Stimulated activated CD4-positive, alpha-beta T cell treated with anti-CD3 and anti-CD28 coated beads, TNF-alpha, amount 100 ng/mL, for 4 hours (primary cell): ENCODE results near the gene RGS19.
"Not testable (repeated sequence)": the region's sequence is repeated elsewhere in the genome, so short reads cannot be mapped to it uniquely, and the experiment has no call there.

ENCODE experiments used
- DNase-seq, 3 experiments: peaks; one replicate each; pipeline ENCODE4 v3.0.0-alpha.2; 2020; ENCODE audit warnings: low read depth in 3 of 3

The RGS19 gene

DNA sequence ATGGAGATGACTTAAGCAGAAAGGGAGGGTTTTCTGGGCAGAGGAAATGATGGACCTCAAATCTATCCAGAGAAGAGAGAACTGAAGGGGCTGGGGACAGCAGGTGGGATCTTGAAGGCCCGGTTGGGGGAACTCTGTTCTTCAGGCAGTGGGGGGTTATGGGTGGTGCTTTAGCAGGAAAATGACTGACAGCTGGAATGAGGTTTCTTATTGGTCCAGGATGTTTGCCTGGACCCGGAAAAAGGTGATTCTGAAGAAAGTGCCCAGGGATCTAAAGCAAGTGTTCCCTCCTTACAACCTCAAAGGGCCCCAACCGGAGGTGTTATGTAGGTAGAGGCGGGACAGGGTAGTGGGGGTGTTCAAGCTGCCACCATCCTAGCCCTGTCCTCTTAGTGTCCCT, 16.1 kb upstream of the RGS19 start:
- DNase-seq = no peak

GRCh38 chr20:64093013-64093503, 13.7 kb upstream of the RGS19 start:
- no peak for DNase-seq

DNA sequence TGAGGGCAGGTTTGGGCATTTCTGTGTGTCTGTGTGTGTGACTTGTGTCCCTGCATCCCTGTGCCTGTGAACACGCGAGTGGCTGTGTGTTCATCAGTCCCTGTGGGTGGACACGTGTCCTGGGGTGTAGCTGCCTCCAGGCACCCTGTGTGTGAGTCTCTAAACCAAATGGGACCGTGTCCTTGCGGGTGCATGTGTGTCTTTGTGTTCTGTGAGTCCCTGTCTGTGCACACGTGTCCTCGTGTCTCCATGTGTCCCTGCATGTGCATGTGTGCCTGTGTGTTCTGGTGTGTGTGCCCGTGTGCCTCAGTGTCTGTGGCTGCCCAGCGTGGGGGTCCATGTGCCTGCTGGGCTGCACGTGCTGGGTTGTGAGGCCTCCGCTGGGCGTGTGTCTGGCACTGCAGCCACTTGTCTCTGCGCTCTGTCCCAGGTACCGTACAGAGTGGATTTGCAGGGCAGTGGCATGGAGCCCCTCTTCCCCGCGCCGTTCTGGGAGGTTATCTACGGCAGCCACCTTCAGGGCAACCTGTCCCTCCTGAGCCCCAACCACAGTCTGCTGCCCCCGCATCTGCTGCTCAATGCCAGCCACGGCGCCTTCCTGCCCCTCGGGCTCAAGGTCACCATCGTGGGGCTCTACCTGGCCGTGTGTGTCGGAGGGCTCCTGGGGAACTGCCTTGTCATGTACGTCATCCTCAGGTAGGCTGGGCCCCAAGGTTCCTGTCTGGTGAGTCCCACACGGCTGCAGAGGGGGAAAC, 13.1 kb upstream of the RGS19 start:
- no peak for DNase-seq

DNA sequence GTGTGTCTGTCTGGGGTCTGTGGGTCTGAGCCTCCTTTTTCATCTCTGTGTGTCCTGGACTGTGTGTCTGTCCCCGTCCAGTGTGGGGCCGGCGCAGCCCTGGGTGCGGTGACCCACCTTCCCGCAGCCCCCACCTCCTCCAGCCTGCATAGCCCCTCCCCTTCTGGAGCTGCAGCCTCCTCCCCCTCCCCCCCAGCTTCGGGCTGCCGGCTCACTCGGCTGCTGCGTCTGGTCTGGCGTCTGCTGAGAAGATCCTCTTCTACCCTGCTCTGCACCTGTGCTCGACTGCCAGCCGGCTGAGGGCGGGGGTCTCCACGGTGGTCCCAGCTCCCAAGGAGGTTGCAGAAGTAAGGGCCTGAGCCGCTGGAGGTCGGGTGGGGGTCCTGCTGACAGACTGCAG, 12.5 kb upstream of the RGS19 start:
- DNase-seq = no peak

DNA sequence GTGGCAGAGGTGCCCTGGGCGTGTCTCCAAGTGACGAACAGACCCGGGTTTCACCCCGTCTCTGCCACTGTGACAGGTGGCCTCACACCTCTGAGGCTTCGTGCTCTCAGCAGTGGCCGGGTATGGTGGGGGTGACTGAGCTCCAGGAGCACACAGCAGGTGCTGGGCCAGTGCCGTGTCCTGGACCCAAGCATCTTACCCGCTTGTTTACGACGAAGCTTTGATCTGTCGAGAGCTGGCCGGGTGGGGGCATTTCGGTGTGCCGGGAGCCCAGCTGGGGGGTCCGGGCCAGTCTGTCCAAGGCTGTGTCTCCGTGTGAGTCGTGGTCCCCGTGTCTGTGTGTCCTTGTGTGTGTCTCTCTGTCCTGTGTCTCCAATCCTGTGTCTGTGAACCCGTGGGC, 12.0 kb upstream of the RGS19 start:
- DNase-seq = no peak

DNA sequence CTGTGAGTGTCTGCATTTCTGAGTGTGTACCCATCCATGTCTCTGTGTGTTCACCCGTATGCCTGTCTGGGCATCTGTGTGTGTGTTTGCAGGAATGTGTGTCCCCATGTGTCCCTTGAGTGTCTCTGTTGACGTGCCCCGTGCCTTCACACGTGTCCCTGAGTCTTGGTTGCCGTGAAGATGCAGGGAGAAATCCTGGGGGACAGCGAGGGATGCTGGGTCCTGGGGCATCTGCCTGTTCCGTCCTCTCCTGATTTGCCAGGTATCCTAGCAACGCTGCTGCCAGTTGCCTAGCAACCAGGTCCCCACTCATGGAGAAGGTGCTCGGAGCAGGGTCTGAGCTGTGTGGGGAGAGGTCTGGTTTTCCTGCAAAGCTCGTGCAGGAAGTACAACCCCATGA, 10.8 kb upstream of the RGS19 start:
- no peak for DNase-seq

- not testable (repeated sequence) for DNase-seq
These were observed 9.3 kb upstream of the RGS19 start for GRCh38 chr20:64088586-64088985.

DNA sequence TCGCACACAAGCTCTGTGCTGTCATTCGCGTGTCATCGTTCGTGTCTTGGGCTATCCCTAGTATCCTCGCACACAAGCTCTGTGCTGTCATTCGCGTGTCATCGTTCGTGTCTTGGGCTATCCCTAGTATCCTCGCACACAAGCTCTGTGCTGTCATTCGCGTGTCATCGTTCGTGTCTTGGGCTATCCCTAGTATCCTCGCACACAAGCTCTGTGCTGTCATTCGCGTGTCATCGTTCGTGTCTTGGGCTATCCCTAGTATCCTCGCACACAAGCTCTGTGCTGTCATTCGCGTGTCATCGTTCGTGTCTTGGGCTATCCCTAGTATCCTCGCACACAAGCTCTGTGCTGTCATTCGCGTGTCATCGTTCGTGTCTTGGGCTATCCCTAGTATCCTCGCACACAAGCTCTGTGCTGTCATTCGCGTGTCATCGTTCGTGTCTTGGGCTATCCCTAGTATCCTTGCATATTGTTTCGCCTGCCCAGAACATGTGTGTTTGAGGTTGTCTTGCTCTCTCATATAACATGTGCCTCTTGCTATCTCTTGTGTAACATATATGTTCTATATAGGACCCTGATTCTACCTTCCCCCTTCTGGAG, 8.0 kb upstream of the RGS19 start:
- DNase-seq = not testable (repeated sequence)

DNA sequence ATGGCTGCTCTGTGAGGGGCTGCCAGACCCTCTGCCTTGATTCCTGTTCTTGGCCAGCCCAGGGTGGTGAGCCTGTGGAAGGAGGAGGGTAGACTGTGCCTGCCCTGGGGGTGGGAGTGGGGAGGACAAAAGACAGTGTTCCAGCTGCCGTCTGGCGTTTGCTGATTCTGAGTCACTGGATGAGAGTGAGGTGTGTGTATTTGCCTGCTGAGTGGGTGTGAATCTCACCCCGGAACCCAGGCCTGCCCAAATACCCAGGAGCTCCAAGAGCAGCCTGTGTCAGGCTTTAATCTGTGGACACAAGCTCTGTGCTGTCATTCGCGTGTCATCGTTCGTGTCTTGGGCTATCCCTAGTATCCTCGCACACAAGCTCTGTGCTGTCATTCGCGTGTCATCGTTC, 7.5 kb upstream of the RGS19 start:
- DNase-seq = no peak

DNA sequence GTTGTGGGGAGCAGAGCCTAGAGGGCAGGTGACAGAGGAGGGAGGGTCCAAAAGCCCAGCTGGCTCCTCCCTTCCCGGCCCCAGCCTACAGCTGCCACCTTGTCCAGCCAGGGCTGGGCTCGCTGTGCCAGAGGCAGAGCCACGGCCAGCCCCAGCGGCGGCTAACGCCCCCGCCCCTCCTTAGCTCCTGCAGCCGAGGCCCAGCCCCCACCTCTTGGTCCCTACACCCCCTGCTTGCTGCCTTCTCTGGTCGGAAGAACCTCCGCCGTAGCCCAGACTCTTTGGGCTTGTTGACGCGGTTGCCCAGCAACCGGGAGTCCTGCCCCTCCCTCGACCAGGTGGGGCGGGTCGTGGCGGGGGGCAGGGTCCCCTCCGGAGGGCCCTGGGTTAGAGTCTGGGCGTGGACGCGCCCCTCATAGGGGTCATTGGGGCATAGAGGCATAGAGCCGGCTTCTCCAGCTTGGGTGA, 5.4 kb upstream of the RGS19 start:
- DNase-seq = no peak

GRCh38 chr20:64083804-64084684, 4.7 kb upstream of the RGS19 start, which contains the start of gene LKAAEAR1:
Gene LKAAEAR1, minus strand, starts transcription at chr20:64084398. Its CDS starts 179 bp downstream, at chr20:64084219.
- DNase-seq = no peak

DNA sequence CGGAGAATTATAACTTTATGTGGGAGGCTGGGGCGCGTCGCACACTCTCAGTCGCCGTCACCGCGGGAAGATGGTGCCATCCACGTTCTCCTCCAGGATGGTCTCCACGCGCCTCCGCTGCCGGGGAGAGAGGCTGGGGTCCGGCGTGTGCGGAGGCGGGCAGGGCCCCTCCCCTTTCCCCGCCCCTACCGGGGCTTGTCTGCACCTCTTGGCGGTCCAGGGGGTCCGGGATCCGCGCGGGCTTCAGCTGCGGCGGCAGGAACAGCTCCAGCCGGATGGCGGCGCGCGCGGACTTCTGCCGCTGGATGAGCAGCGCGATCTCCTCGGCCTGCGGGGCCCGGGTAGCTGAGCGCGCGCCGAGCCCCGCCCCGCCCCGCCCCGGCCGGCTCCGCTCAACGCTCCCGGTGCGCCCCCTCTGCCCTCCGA, 4.1 kb upstream of the RGS19 start:
- DNase-seq = peak in 1 of 3 experiments; percentile 44

DNA sequence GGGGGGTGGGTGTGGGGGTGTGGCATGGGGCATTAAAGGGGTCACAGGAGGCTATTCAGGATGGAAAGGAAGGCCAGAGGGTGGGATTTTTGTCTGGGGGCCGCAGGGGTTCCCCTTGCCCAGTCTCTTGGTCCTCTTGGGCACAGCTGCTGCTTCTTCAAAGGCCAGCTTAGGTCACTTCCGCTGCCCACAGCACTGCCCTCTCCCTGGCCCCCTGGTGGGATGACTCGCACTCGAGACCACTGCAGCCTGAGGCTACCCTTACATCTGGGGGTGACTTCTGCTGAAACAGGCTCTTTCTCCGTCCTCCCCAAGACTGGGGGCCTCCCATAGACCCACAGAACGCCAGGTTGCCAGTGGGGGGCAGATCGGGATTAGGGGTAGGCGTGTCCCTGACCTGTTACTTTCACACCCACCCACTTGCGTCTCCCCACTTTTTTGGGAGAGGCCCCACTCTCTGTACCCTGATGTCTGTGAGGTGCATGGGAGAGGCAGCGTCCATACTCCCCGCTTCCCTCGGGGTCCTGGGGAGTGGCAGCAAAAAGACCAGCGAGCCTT, 3.6 kb upstream of the RGS19 start:
- no peak for DNase-seq

DNA sequence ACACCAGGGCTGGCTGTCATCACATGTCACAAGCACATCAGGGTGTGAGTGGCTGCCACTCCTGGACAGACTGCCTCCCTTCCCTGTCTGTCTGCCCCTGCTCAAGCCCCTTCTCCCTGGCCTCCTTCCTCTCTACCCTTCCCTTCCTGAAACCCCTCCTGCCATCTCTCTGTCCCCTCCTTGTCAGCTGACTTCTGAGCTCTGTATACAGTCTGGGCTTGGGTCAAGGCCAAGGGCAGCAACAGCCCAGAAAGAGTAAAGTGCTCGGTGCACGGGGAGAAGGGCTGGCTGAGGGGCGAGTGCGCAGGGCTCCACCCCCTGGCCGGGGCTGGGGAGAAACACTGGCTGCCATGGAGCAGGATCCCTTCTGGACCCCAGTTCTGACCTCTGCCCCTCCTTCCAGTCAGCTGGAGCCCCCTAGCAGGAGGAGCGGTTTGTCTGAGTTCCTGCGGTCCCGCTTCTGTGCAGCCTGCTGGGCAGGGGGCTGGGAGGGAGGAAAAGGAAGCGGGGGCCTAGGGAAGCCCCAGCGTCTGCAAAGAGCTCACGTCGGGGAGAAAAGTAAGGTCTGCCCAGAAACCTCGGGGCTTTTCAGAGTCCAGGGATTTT, 2.9 kb upstream of the RGS19 start:
- DNase-seq = no peak

DNA sequence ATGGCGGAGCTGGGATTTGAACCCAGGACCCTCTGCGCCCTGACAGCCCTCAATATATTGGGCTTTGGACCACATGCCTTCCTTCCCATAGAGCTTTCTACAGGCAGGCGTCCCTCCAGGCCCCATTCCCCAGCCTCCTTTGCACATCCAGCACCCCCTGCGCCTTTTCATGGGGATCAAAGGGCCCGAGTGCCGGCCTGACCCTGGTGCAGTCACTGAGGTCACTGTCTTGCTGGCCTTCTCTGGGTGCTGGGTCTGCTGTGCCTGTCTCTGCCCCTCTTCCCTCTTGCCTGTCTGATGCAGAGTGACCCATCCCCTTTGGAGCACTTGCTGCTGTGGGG, 2.3 kb upstream of the RGS19 start:
- DNase-seq = no peak

DNA sequence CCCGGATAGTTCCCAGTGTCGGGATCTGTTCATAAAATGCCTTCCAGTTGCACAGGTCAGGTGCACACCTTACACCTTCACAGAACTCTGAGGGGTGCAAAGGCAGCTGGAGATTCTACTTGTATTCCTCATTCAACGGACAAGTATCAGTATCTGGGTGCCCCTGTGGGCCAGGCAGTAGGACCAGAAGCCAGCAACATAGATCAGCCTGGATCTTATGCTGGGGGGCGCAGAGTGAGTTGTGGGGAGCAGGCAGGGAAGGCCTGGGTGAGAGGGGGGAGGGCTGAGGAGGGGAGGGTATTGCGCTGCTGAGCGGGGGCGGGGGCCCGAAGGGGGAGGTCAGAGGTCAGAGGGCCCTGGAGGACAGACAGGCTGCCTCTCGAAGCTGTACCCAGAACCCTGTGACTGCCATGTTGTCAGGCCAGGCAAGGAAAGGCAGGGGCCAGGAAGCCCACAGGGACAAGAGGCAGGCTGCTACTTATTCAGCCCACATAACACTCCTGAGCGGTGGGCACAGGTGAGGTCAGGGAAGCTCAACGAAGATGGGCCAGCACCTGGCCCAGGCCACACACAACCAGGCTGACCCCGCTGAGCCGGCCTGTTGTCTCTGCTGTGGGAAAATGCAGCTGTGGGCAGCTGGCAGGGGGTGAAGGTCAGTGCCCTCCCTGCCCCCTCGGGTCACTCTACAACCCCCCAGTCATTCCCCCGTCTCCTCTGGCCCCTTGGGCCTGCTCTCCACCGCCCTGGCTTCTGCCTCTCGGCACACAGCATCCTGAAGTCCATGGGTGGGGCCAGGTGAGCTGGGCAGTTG, 1.7 kb upstream of the RGS19 start:
- DNase-seq = no peak

GRCh38 chr20:64080013-64080812, 895 bp upstream of the RGS19 start, which contains the start of gene OPRL1:
Gene OPRL1, plus strand, starts transcription at chr20:64080082. Its CDS starts 12,639 bp downstream, at chr20:64092721.
- peak in 2 of 3 experiments; percentile 29 to 31 for DNase-seq

- DNase-seq = no peak
These were observed 415 bp downstream of the RGS19 start for GRCh38 chr20:64078934-64079272.

GRCh38 chr20:64077876-64078551, 1.3 kb downstream of the RGS19 start:
- no peak for DNase-seq
